ENCODE data around the gene EDARADD. TPM values are rescaled to one million over a fixed set of nuclear protein-coding genes. Genes with fewer than 3 reads are reported as not detected.
"Not testable (repeated sequence)": the region's sequence is repeated elsewhere in the genome, so short reads cannot be mapped to it uniquely, and the experiment has no call there.

The EDARADD gene
- total and polyA plus RNA-seq, 9 donors: 0.29 to 2.9 (median 0.51) TPM

DNA sequence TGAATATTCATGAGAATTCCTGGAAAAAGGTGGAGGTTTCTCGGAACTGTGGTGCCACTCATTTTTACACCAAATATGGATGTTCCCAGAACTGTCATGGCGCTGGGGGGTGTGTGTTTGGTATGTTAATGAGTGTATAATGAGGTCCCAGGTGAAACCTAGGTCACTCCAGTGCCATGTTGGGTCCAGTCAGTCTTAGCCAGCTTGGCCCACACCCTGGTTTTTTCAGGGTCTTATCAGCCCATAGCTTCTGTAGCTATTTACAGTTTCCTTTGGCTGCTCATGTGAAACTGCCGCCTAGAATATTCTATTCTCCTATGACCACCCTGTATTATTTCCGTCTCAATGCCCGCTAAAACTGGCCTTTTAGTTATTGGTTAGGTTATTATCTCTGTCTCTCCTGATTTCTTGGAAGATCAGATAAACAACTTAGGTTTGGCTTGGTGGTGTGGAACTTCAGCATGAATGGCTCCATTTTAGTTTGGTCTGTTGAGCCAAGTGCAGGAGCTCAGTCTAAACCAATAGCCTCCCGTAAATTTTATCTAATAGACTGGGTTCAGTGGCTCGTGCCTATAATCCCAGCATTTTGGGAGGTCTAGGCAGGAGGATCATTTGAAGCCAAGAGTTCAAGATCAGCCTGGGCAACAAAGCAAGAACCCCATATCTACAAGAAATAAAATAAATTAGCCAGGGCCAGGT lies 42.1 kb upstream of the EDARADD start:
- TF ChIP-seq POLR2A (IDR thresholded peaks at IDR 0.05) (no peak), CTCF (IDR thresholded peaks at IDR 0.05) (no peak), EP300 (IDR thresholded peaks at IDR 0.05) (no peak)
- no peak for DNase-seq
- intact Hi-C loops (cut with DNase I): no loop called here
- no peaks in the 10 kb centered on the region for H3K36me3 ChIP-seq
- H3K4me3 ChIP-seq: no peak overlapping the region
- H3K9me3 ChIP-seq: no peaks in the 10 kb centered on the region
- no peak overlapping the region for H3K27ac ChIP-seq
- 77 to 81% (median 81%) methylated on average over 7 of the region's 7 CpGs for WGBS, 3 donors
- H3K4me1 ChIP-seq (ENCODE audit: insufficient read depth): no peaks in the 10 kb centered on the region
- no peaks in the 10 kb centered on the region for H3K27me3 ChIP-seq

DNA sequence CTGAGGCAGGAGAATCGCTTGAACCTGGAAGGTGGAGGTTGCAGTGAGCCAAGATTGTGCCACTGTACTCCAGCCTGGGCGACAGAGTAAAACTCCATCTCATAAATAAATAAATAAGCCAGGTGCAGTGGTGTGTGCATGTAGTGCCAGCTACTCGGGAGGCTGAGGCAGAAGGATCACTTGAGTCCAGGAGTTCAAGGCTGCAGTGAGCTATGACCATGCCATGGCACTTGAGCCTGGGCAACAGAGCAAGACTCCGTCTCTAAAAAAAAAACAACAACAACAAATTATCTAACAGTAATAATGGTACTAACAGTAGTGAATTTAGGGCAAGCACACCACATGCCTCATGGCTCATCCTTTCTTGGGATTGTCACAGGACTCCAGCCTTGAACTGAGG lies 41.3 kb upstream of the EDARADD start:
- H3K4me1 ChIP-seq (ENCODE audit: insufficient read depth); H3K4me3 ChIP-seq; H3K36me3 ChIP-seq; intact Hi-C loops (cut with DNase I); H3K9me3 ChIP-seq; H3K27me3 ChIP-seq; H3K27ac ChIP-seq; DNase-seq: not testable (repeated sequence)
- WGBS, 3 donors: 79 to 86% (median 83%) methylated on average over 4 of the region's 4 CpGs

DNA sequence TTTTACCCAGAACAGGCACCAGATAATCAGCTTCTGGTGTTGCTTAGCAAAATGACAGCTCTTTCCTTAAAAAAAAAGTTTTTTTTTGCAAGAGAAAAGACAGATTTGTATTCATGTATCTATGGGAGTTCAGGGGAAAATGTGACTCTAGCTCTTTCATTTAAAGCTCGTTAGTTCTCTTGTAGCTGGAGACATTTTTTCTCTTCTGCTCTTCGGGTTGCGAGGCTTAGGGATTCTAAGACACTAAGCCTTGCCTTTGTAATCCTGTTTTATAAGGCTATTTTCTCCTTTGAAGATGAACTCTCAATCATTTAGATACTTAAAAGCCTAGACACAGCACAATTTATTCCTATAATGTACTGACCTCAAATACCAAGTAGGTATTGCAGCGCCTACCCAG lies 40.3 kb upstream of the EDARADD start:
- Histone ChIP-seq H3K27me3 (no peaks in the 10 kb centered on the region), H3K4me1 (ENCODE audit: insufficient read depth) (no peaks in the 10 kb centered on the region), H3K27ac (no peak overlapping the region), H3K36me3 (no peaks in the 10 kb centered on the region), H3K4me3 (no peak overlapping the region), H3K9me3 (no peaks in the 10 kb centered on the region)
- no peak for TF ChIP-seq CTCF (IDR thresholded peaks at IDR 0.05)
- no peak for TF ChIP-seq POLR2A (IDR thresholded peaks at IDR 0.05)
- no peak for TF ChIP-seq EP300 (IDR thresholded peaks at IDR 0.05)
- no peak for DNase-seq
- intact Hi-C loops (cut with DNase I): no loop called here
- WGBS, 3 donors: 52 to 60% (median 59%) methylated on average over 4 of the region's 4 CpGs

GRCh38 chr1:236354330-236355147 lies 39.5 kb upstream of the EDARADD start:
- H3K27me3 ChIP-seq: no peaks in the 10 kb centered on the region
- H3K4me3 ChIP-seq: no peak overlapping the region
- H3K4me1 ChIP-seq (ENCODE audit: insufficient read depth): no peaks in the 10 kb centered on the region
- WGBS, 3 donors: 24 to 31% (median 27%) methylated on average over 4 of the region's 4 CpGs
- H3K36me3 ChIP-seq: no peaks in the 10 kb centered on the region
- intact Hi-C loops (cut with DNase I): no loop called here
- no peak for DNase-seq
- no peak overlapping the region for H3K27ac ChIP-seq
- no peak for TF ChIP-seq EP300 (IDR thresholded peaks at IDR 0.05)
- no peak for TF ChIP-seq CTCF (IDR thresholded peaks at IDR 0.05)
- no peak for TF ChIP-seq POLR2A (IDR thresholded peaks at IDR 0.05)
- H3K9me3 ChIP-seq: no peaks in the 10 kb centered on the region

DNA sequence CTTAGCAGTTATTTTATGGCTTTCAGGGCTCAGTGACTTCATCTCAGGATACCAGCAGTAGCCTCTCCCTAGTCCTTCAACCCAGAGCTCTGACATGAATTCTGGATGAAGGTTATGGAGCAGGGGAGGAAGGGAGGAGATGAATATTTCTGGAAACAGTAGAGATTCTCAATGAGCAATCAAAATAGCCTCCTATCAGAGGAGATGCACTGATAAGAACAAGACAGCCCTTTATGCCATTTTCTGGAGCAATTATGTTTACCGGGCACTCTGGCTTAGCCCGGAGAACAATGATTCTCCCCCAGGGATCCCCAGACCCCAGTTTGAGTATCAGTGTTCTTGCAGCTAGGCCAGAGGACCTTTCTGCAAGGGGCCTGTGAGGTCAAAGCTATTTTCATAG lies 37.9 kb upstream of the EDARADD start:
- no peaks in the 10 kb centered on the region for H3K36me3 ChIP-seq
- H3K4me1 ChIP-seq (ENCODE audit: insufficient read depth): no peaks in the 10 kb centered on the region
- H3K27me3 ChIP-seq: no peaks in the 10 kb centered on the region
- intact Hi-C loops (cut with DNase I): no loop called here
- no peak for DNase-seq
- no peak overlapping the region for H3K27ac ChIP-seq
- H3K4me3 ChIP-seq: no peak overlapping the region
- TF ChIP-seq EP300 (IDR thresholded peaks at IDR 0.05) (no peak), POLR2A (IDR thresholded peaks at IDR 0.05) (no peak), CTCF (IDR thresholded peaks at IDR 0.05) (no peak)
- H3K9me3 ChIP-seq: no peaks in the 10 kb centered on the region
- 82 to 90% (median 88%) methylated on average over 2 of the region's 2 CpGs for WGBS, 3 donors

All from ovary (tissue), 9 donors.